Measurements from ENCODE around the gene TTPAL.

The TTPAL gene

DNA sequence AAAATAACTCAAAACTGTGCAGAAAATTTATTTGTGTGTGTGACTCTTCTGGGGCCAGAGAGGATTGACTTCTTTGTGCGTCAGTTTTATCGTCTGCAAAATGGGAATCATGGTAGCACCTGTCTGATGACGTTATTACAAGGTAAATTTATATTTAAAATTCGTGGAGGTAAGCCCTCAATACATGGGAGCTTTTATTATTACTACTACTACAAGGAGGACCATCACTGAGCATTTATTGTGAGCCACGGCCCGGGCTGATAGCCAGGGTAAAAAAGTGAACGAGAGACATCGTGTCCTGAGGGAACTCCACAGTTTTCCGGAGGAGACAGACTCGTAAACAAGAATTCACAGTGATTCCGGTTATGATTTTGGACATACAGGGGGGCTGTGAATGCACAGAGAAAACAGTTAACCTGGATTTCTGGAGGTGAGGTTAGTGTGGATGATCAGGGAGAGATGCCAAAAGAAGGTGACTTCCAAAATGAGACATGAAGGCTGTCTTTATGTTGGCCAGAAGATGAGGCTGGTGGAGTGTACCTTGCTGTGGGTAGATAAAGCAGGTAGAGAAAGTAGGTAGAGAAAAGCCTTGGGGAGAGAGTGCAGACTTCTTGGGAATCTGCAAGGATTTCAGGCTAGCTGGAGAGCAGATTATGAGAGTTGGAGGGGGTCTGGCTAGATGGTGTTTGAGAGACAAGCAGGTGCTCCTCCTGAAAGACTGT, 56.7 kb downstream of the TTPAL start:
- TF ChIP-seq, protein P1, sequence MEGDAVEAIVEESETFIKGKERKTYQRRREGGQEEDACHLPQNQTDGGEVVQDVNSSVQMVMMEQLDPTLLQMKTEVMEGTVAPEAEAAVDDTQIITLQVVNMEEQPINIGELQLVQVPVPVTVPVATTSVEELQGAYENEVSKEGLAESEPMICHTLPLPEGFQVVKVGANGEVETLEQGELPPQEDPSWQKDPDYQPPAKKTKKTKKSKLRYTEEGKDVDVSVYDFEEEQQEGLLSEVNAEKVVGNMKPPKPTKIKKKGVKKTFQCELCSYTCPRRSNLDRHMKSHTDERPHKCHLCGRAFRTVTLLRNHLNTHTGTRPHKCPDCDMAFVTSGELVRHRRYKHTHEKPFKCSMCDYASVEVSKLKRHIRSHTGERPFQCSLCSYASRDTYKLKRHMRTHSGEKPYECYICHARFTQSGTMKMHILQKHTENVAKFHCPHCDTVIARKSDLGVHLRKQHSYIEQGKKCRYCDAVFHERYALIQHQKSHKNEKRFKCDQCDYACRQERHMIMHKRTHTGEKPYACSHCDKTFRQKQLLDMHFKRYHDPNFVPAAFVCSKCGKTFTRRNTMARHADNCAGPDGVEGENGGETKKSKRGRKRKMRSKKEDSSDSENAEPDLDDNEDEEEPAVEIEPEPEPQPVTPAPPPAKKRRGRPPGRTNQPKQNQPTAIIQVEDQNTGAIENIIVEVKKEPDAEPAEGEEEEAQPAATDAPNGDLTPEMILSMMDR (IDR thresholded peaks at IDR 0.05; ENCODE audit: low read length, missing control alignments): no peak
- DNase-seq (ENCODE audit: low read depth): no peak
- peak overlapping the region; percentile 77 for H3K4me3 ChIP-seq (replicated peaks; ENCODE audit: low read depth, low read length)

DNA sequence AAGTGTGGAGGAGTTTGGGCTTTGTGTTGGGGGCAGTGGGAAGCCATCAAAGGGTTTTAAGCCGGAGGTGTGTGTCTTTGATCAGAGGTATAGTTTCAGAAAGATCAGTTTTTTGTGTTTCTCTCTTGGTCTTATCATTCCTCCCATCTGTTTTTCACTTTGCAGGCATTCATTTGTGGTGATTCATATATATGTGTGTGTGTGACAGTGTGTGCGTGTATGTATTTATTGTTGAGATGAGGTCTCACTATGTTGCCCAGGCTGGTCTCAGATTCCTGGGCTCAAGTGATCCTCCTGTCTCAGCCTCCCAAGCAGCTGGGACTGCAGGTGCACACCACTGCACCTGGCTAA, 57.3 kb downstream of the TTPAL start:
- peak; percentile 30 for DNase-seq (ENCODE audit: low read depth)
- TF ChIP-seq, protein P1 (IDR thresholded peaks at IDR 0.05; ENCODE audit: low read length, missing control alignments): no peak
- peak overlapping the region; percentile 77 for H3K4me3 ChIP-seq (replicated peaks; ENCODE audit: low read depth, low read length)

- no peak overlapping the region for H3K4me3 ChIP-seq (replicated peaks; ENCODE audit: low read depth, low read length)
- TF ChIP-seq, protein P1 (IDR thresholded peaks at IDR 0.05; ENCODE audit: low read length, missing control alignments): no peak
- no peak for DNase-seq (ENCODE audit: low read depth)
These were observed 58.3 kb downstream of the TTPAL start for GRCh38 chr20:44533928-44534327.

DNA sequence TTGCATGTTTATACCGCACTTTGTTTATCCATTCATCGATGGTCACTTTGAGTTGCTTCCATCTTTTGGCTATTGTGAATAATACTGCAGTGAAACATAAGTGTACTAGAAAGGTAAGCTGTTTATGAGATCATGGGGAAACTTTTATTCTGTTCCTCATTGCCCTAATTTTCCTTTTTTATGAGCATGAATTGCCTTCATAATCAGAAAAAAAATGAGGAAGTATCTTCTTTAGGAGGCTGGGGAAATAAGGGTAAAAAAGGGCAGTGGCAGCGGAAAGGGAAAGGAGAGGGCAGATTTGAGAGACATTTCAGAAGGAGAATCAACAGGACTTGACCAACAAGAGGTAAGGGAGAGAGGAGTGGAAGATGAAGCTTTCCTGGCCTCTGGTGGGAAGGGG, 60.5 kb downstream of the TTPAL start:
- no peak overlapping the region for H3K4me3 ChIP-seq (replicated peaks; ENCODE audit: low read depth, low read length)
- no peak for DNase-seq (ENCODE audit: low read depth)
- TF ChIP-seq, protein P1 (IDR thresholded peaks at IDR 0.05; ENCODE audit: low read length, missing control alignments): no peak

GRCh38 chr20:44537993-44538392, 62.3 kb downstream of the TTPAL start:
- TF ChIP-seq, protein P1 (IDR thresholded peaks at IDR 0.05; ENCODE audit: low read length, missing control alignments): peak; percentile 33
- H3K4me3 ChIP-seq (replicated peaks; ENCODE audit: low read depth, low read length): no peak overlapping the region
- peak; percentile 31 for DNase-seq (ENCODE audit: low read depth)

DNA sequence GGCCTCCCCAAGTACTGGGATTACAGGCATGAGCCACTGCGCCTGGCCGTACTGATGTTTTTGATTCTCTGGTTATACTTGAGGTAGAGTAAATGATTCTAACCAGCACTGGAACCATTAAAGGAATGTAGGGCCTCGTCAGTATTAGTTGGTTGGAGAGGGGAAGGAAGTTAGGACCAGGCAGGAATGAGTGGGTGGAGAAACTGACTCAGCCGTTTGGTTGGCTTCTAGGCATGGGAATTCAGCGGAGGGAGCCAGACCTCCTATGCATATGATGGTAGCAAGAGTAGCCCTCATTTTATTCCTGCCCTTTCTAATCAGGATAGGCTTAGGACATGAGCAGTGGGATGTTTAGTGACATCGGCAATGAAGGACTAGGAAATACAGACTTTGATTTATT, 65.2 kb downstream of the TTPAL start:
- peak; percentile 76 for DNase-seq (ENCODE audit: low read depth)
- no peak overlapping the region for H3K4me3 ChIP-seq (replicated peaks; ENCODE audit: low read depth, low read length)
- TF ChIP-seq, protein P1 (IDR thresholded peaks at IDR 0.05; ENCODE audit: low read length, missing control alignments): no peak

GRCh38 chr20:44541992-44542391, 66.3 kb downstream of the TTPAL start:
- TF ChIP-seq, protein P1 (IDR thresholded peaks at IDR 0.05; ENCODE audit: low read length, missing control alignments): no peak
- H3K4me3 ChIP-seq (replicated peaks; ENCODE audit: low read depth, low read length): no peak overlapping the region

More at GRCh38 chr20:44541992-44542391, 66.3 kb downstream of the TTPAL start:
- DNase-seq (ENCODE audit: low read depth): peak; percentile 36

All from fibroblast of pulmonary artery (primary cell).